ENCODE measurements around the gene KDM5C.

- TF ChIP-seq POLR2A (IDR thresholded peaks at IDR 0.05) (no peak), CTCF (IDR thresholded peaks at IDR 0.05) (no peak)
Measured at GRCh38 chrX:53193093-53193492, 31.9 kb downstream of the KDM5C start.

Measured in heart left ventricle (tissue), 13 donors.